ENCODE results near the gene GRK4.
"Not testable (repeated sequence)": the region's sequence is repeated elsewhere in the genome, so short reads cannot be mapped to it uniquely, and the experiment has no call there.

GRK4 gene

GRCh38 chr4:2962614-2963174 lies 677 bp upstream of the GRK4 start:
- DNase-seq: peak; percentile 74

- peak; percentile 76 for DNase-seq
Observed at GRCh38 chr4:2963966-2964471, 648 bp downstream of the GRK4 start.

- no peak for DNase-seq
Observed at GRCh38 chr4:2964706-2965258, 1.4 kb downstream of the GRK4 start.

GRCh38 chr4:2965262-2965661 lies 1.9 kb downstream of the GRK4 start:
- DNase-seq: no peak

- DNase-seq: no peak
Observed at GRCh38 chr4:2968381-2968780, 5.0 kb downstream of the GRK4 start.

GRCh38 chr4:2971275-2971674 lies 7.9 kb downstream of the GRK4 start:
- DNase-seq: no peak

- no peak for DNase-seq
Observed at GRCh38 chr4:2977211-2978088, 14.1 kb downstream of the GRK4 start.

- no peak for DNase-seq
Observed at GRCh38 chr4:2981256-2981819, 18.0 kb downstream of the GRK4 start.

GRCh38 chr4:2982012-2982411 lies 18.6 kb downstream of the GRK4 start:
- DNase-seq: no peak

- DNase-seq: not testable (repeated sequence)
Observed at GRCh38 chr4:2983715-2984114, 20.3 kb downstream of the GRK4 start.

GRCh38 chr4:2991243-2991642 lies 27.9 kb downstream of the GRK4 start:
- no peak for DNase-seq

- DNase-seq: no peak
Observed at GRCh38 chr4:2994917-2995316, 31.5 kb downstream of the GRK4 start.

GRCh38 chr4:2995546-2996265 lies 32.3 kb downstream of the GRK4 start:
- no peak for DNase-seq

- no peak for DNase-seq
Observed at GRCh38 chr4:2996415-2996814, 33.0 kb downstream of the GRK4 start.

- DNase-seq: no peak
Observed at GRCh38 chr4:3007724-3008123, 44.4 kb downstream of the GRK4 start.

- no peak for DNase-seq
Observed at GRCh38 chr4:3009422-3009821, 46.1 kb downstream of the GRK4 start.

- DNase-seq: no peak
Observed at GRCh38 chr4:3010577-3010976, 47.2 kb downstream of the GRK4 start.

GRCh38 chr4:3010998-3011397 lies 47.6 kb downstream of the GRK4 start:
- no peak for DNase-seq

GRCh38 chr4:3011456-3012220 lies 48.3 kb downstream of the GRK4 start:
- DNase-seq: no peak

GRCh38 chr4:3013323-3013722 lies 50.0 kb downstream of the GRK4 start:
- no peak for DNase-seq

- no peak for DNase-seq
Observed at GRCh38 chr4:3013839-3014350, 50.5 kb downstream of the GRK4 start.

- no peak for DNase-seq
Observed at GRCh38 chr4:3016961-3017360, 53.6 kb downstream of the GRK4 start.
